T-helper 1 cell treated with Interleukin-12 subunit alpha and Interleukin-12 subunit beta and Interleukin-4 antibody, amounts not matched to agents 30 μg/mL and 1 μg/mL, for 36 hours (primary cell): ENCODE measurements around the gene APBB2.

Experiments
- H3K27ac Mint-ChIP-seq: one replicate; pipeline ENCODE4 v1.8.0; 2021; ENCODE audit warnings: mild to moderate bottlenecking, mixed read lengths
- H3K27me3 Mint-ChIP-seq: one replicate; pipeline ENCODE4 v1.8.0; 2021; ENCODE audit warnings: low read depth, mixed read lengths
- H3K36me3 Mint-ChIP-seq: one replicate; pipeline ENCODE4 v1.8.0; 2021; ENCODE audit warnings: low read depth, mixed read lengths
- H3K4me1 Mint-ChIP-seq: one replicate; pipeline ENCODE4 v1.8.0; 2021; ENCODE audit warnings: low read depth, mixed read lengths
- H3K4me3 Mint-ChIP-seq: one replicate; pipeline ENCODE4 v1.8.0; 2021; ENCODE audit warnings: mild to moderate bottlenecking, moderate library complexity, mixed read lengths
- H3K9me3 Mint-ChIP-seq: one replicate; pipeline ENCODE4 v1.8.0; 2021; ENCODE audit warnings: mixed read lengths

Gene APBB2

GRCh38 chr4:41189666-41190065 lies 24.7 kb downstream of the APBB2 start:
- Mint-ChIP-seq H3K27ac (no peak overlapping the region), H3K27me3 (peaks cover 6% of the 10 kb centered on the region), H3K36me3 (no peaks in the 10 kb centered on the region), H3K4me1 (no peaks in the 10 kb centered on the region), H3K9me3 (no peaks in the 10 kb centered on the region), H3K4me3 (no peak overlapping the region)

GRCh38 chr4:41189076-41189475 lies 25.3 kb downstream of the APBB2 start:
- Mint-ChIP-seq H3K27me3 (peaks cover 6% of the 10 kb centered on the region), H3K9me3 (no peaks in the 10 kb centered on the region), H3K27ac (no peak overlapping the region)

GRCh38 chr4:41185614-41186592 lies 28.4 kb downstream of the APBB2 start:
- Mint-ChIP-seq H3K4me3 (no peak overlapping the region), H3K9me3 (no peaks in the 10 kb centered on the region), H3K27me3 (peaks cover 3% of the 10 kb centered on the region), H3K36me3 (no peaks in the 10 kb centered on the region), H3K27ac (no peak overlapping the region), H3K4me1 (no peaks in the 10 kb centered on the region)

More at GRCh38 chr4:41189076-41189475, 25.3 kb downstream of the APBB2 start:
- no peaks in the 10 kb centered on the region for H3K36me3 Mint-ChIP-seq
- H3K4me3 Mint-ChIP-seq, result no peak overlapping the region
- H3K4me1 Mint-ChIP-seq, result no peaks in the 10 kb centered on the region

DNA sequence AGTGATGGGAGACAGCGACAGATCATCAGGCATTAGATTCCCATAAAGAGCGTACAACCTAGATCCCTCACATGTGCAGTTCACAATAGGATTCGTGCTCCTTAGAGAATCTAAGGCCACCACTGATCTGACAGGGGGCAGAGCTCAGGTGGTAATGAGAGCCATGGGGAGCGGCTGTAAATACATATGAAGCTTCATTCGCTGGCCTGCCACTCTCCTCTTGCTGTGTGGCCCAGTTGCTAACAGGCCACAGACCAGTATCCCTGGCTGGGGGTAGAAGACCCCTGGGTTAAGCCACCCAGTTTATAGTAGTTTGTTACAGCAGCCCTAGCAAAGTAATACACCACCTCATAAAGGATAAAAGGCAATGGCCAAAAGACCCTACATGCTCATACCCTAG lies 30.3 kb downstream of the APBB2 start:
- H3K36me3 Mint-ChIP-seq, result no peaks in the 10 kb centered on the region
- no peaks in the 10 kb centered on the region for H3K4me1 Mint-ChIP-seq
- H3K9me3 Mint-ChIP-seq, result no peaks in the 10 kb centered on the region
- no peak overlapping the region for H3K4me3 Mint-ChIP-seq
- H3K27me3 Mint-ChIP-seq, result peaks cover 3% of the 10 kb centered on the region
- no peak overlapping the region for H3K27ac Mint-ChIP-seq

GRCh38 chr4:41183021-41183553 lies 31.3 kb downstream of the APBB2 start:
- H3K4me1 Mint-ChIP-seq, result no peaks in the 10 kb centered on the region
- no peaks in the 10 kb centered on the region for H3K36me3 Mint-ChIP-seq
- H3K27me3 Mint-ChIP-seq, result peaks cover 3% of the 10 kb centered on the region
- H3K27ac Mint-ChIP-seq, result no peak overlapping the region
- no peak overlapping the region for H3K4me3 Mint-ChIP-seq
- no peaks in the 10 kb centered on the region for H3K9me3 Mint-ChIP-seq

- H3K36me3 Mint-ChIP-seq, result no peaks in the 10 kb centered on the region
- no peaks in the 10 kb centered on the region for H3K9me3 Mint-ChIP-seq
- H3K27ac Mint-ChIP-seq, result no peak overlapping the region
- no peaks in the 10 kb centered on the region for H3K4me1 Mint-ChIP-seq
- no peak overlapping the region for H3K4me3 Mint-ChIP-seq
- H3K27me3 Mint-ChIP-seq, result peaks cover 3% of the 10 kb centered on the region
Measured at GRCh38 chr4:41181037-41181436, 33.3 kb downstream of the APBB2 start.

DNA sequence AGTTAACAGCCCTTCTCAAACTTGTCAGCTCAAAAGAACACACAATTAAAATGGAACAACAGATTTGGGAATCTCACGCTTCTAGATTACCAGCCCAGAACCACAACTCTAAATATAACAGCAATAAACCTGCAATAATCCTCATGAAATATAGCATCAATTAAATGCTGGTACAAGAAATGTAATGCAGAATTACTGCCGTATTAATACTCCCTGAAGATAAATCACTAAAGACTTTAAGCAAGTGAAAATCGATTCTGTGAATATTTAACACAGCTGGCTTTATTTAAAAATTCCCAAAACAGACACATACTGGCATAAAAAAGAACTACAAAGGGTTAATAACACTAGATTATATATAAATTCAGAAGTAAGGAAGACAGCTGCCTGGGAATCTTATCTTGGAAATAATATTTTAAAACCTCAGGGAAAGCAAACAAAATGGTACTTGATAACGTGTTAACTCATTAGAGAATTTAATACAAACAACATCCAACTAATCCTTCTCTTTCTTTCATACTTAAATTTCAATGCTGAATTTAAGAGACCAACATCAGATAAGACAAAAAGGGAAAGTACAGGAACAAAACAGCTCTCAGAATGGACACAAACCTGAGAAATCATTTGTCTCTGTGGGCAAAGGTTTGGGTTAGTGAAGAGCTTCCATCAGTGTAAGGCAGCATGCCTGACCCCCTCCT lies 34.7 kb downstream of the APBB2 start:
- Mint-ChIP-seq H3K27me3 (peaks cover 4% of the 10 kb centered on the region), H3K4me3 (no peak overlapping the region), H3K4me1 (no peaks in the 10 kb centered on the region), H3K27ac (no peak overlapping the region), H3K36me3 (no peaks in the 10 kb centered on the region), H3K9me3 (no peaks in the 10 kb centered on the region)

- Mint-ChIP-seq H3K9me3 (no peaks in the 10 kb centered on the region), H3K27ac (no peak overlapping the region), H3K27me3 (peaks cover 4% of the 10 kb centered on the region), H3K4me3 (no peak overlapping the region), H3K4me1 (no peaks in the 10 kb centered on the region), H3K36me3 (no peaks in the 10 kb centered on the region)
Measured at GRCh38 chr4:41178372-41179370, 35.7 kb downstream of the APBB2 start.

DNA sequence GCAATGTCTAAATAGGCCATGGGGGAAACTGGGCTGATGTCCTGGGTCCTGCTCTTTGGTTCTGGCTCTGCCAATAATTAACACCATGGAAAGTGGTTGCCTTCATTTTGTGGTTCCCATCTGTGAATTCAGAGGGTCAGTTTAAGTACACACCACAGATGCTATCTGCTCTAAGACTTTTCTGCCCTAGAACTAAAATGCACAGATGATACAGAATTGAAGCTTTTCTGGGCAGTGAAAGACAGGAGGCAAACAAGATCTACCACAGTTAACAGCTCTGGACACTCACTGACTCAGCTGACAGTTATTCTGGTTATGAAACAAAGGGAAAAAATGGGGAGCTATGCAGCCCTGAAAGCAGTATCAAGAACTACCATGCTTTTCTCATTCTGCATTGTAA lies 37.3 kb downstream of the APBB2 start:
- no peaks in the 10 kb centered on the region for H3K9me3 Mint-ChIP-seq
- H3K4me1 Mint-ChIP-seq, result no peaks in the 10 kb centered on the region
- H3K27me3 Mint-ChIP-seq, result peaks cover 4% of the 10 kb centered on the region
- no peak overlapping the region for H3K4me3 Mint-ChIP-seq
- H3K36me3 Mint-ChIP-seq, result no peaks in the 10 kb centered on the region
- H3K27ac Mint-ChIP-seq, result no peak overlapping the region

DNA sequence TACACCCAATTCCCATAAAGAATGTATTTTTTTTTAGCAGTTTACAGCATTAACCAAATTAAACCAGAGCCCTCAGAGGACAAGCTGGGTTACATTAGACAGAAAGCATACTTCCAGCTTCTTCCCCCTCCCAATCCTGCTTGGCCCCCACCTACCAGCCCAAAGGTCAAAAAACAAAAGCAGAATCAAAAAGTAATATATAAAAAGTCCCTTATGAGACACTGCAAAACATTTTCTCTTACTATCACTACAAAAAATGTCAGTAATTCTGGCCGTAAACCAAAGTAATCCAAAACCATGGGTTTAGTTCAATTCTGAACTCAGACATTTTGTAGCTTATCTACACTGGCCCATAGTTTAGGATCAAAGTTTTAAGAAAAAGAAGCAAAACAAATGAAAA lies 38.0 kb downstream of the APBB2 start:
- Mint-ChIP-seq H3K27me3 (peaks cover 4% of the 10 kb centered on the region), H3K4me3 (no peak overlapping the region), H3K4me1 (no peaks in the 10 kb centered on the region), H3K36me3 (no peaks in the 10 kb centered on the region), H3K27ac (no peak overlapping the region), H3K9me3 (no peaks in the 10 kb centered on the region)

- no peak overlapping the region for H3K4me3 Mint-ChIP-seq
Measured at GRCh38 chr4:41175794-41176193, 38.5 kb downstream of the APBB2 start.

GRCh38 chr4:41174444-41174843 lies 39.9 kb downstream of the APBB2 start:
- no peaks in the 10 kb centered on the region for H3K9me3 Mint-ChIP-seq
- H3K27ac Mint-ChIP-seq, result no peak overlapping the region
- H3K36me3 Mint-ChIP-seq, result no peaks in the 10 kb centered on the region

More at GRCh38 chr4:41175794-41176193, 38.5 kb downstream of the APBB2 start:
- no peak overlapping the region for H3K27ac Mint-ChIP-seq
- peaks cover 4% of the 10 kb centered on the region for H3K27me3 Mint-ChIP-seq
- H3K4me1 Mint-ChIP-seq, result no peaks in the 10 kb centered on the region
- no peaks in the 10 kb centered on the region for H3K9me3 Mint-ChIP-seq
- H3K36me3 Mint-ChIP-seq, result no peaks in the 10 kb centered on the region

DNA sequence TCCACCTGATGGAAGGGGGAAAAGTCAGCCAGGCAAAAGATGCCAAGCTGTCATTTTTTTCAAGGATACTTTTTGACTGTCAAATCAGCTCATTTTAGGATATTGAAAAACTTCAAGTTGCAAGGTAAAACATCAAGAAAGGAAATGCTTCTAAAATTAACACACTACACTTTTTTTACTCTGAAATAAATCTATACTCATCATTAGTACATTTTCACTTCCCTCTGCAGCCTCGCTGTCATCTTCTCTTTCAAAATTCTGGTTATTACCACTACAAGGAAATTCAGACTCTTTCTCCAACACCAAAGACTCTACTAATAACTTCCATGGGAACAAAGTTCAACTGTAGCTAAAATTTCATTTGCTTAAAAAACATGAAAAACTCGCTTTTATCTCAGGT lies 41.6 kb downstream of the APBB2 start:
- Mint-ChIP-seq H3K27me3 (peaks cover 4% of the 10 kb centered on the region), H3K9me3 (no peaks in the 10 kb centered on the region), H3K27ac (no peak overlapping the region), H3K4me1 (no peaks in the 10 kb centered on the region), H3K36me3 (no peaks in the 10 kb centered on the region), H3K4me3 (no peak overlapping the region)

More at GRCh38 chr4:41174444-41174843, 39.9 kb downstream of the APBB2 start:
- Mint-ChIP-seq H3K4me3 (no peak overlapping the region), H3K27me3 (peaks cover 4% of the 10 kb centered on the region), H3K4me1 (no peaks in the 10 kb centered on the region)
